ENCODE data around the gene EIF4A3. TPM values are rescaled to one million over a fixed set of nuclear protein-coding genes. Genes with fewer than 3 reads are reported as not detected.

The EIF4A3 gene
- total RNA-seq, 1 donor from 2014 or later, result 176 TPM

DNA sequence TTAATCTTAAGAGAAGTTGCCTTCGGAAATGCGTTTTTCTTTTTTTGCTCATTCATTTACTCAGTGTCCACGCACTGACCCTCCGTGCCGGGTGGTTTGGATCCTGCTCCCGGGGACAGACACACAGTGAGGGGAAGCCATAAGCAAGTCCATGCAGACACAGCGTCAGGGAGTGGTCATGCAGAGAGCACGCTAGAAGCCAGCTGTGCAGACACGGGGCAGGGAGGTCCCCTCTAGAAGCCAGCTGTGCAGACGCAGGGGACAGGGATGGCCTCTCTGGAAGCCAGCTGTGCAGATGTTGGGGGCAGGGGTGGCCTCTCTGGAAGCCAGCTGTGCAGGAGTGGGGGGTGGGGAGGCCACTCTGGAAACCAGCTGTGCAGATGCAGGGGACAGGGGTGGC lies 40.8 kb downstream of the EIF4A3 start:
- FAIRE-seq, result no peak
- TF ChIP-seq, protein P1, sequence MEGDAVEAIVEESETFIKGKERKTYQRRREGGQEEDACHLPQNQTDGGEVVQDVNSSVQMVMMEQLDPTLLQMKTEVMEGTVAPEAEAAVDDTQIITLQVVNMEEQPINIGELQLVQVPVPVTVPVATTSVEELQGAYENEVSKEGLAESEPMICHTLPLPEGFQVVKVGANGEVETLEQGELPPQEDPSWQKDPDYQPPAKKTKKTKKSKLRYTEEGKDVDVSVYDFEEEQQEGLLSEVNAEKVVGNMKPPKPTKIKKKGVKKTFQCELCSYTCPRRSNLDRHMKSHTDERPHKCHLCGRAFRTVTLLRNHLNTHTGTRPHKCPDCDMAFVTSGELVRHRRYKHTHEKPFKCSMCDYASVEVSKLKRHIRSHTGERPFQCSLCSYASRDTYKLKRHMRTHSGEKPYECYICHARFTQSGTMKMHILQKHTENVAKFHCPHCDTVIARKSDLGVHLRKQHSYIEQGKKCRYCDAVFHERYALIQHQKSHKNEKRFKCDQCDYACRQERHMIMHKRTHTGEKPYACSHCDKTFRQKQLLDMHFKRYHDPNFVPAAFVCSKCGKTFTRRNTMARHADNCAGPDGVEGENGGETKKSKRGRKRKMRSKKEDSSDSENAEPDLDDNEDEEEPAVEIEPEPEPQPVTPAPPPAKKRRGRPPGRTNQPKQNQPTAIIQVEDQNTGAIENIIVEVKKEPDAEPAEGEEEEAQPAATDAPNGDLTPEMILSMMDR (IDR thresholded peaks at IDR 0.05; ENCODE audit: insufficient read depth, low read length, severe bottlenecking), result no peak
- no peak overlapping the region for H3K4me3 ChIP-seq (ENCODE audit: low read depth, low read length)

DNA sequence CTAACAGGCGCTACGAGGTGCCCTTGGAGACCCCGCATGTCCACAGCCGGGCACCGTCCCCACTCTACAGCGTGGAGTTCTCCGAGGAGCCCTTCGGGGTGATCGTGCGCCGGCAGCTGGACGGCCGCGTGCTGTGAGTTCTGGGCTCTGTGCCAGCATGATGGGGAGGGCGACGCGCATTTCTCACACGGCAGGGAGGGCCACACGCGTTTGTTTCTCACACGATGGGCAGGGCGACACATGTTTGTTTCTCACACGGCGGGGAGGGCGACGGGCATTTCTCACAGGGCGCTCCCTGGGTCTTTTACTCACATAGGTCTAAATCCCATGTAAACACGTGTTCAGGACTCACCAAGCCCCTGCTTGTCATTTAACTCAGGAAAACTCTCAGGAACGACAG lies 41.2 kb downstream of the EIF4A3 start:
- Histone ChIP-seq H3K4me3 (ENCODE audit: low read depth, low read length) (no peak overlapping the region), H3K36me3 (ENCODE audit: control insufficient read depth, insufficient read depth, low read length) (no peaks in the 10 kb centered on the region), H3K27me3 (ENCODE audit: control insufficient read depth, insufficient read depth, low read length) (no peaks in the 10 kb centered on the region)
- TF ChIP-seq, protein P1 (IDR thresholded peaks at IDR 0.05; ENCODE audit: insufficient read depth, low read length, severe bottlenecking), result no peak
- DNase-seq (ENCODE audit: low read depth) (peak; percentile 17), FAIRE-seq (no peak)

More for the DNA sequence above, 40.8 kb downstream of the EIF4A3 start:
- DNase-seq (ENCODE audit: low read depth), result no peak
- no peaks in the 10 kb centered on the region for H3K36me3 ChIP-seq (ENCODE audit: control insufficient read depth, insufficient read depth, low read length)
- H3K27me3 ChIP-seq (ENCODE audit: control insufficient read depth, insufficient read depth, low read length), result no peaks in the 10 kb centered on the region

DNA sequence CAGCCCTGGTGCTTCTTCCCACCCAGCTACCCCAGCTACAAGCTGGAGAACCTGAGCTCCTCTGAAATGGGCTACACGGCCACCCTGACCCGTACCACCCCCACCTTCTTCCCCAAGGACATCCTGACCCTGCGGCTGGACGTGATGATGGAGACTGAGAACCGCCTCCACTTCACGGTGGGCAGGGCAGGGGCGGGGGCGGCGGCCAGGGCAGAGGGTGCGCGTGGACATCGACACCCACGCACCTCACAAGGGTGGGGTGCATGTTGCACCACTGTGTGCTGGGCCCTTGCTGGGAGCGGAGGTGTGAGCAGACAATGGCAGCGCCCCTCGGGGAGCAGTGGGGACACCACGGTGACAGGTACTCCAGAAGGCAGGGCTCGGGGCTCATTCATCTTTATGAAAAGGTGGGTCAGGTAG lies 42.0 kb downstream of the EIF4A3 start:
- Histone ChIP-seq H3K4me3 (ENCODE audit: low read depth, low read length) (no peak overlapping the region), H3K36me3 (ENCODE audit: control insufficient read depth, insufficient read depth, low read length) (no peaks in the 10 kb centered on the region), H3K27me3 (ENCODE audit: control insufficient read depth, insufficient read depth, low read length) (no peaks in the 10 kb centered on the region)
- FAIRE-seq (no peak), DNase-seq (ENCODE audit: low read depth) (no peak)
- TF ChIP-seq, protein P1 (IDR thresholded peaks at IDR 0.05; ENCODE audit: insufficient read depth, low read length, severe bottlenecking), result no peak

DNA sequence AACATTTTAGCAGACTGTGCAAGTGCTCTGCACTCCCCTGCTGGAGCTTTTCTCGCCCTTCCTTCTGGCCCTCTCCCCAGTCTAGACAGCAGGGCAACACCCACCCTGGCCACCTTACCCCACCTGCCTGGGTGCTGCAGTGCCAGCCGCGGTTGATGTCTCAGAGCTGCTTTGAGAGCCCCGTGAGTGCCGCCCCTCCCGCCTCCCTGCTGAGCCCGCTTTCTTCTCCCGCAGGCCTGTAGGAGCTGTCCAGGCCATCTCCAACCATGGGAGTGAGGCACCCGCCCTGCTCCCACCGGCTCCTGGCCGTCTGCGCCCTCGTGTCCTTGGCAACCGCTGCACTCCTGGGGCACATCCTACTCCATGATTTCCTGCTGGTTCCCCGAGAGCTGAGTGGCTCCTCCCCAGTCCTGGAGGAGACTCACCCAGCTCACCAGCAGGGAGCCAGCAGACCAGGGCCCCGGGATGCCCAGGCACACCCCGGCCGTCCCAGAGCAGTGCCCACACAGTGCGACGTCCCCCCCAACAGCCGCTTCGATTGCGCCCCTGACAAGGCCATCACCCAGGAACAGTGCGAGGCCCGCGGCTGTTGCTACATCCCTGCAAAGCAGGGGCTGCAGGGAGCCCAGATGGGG lies 42.5 kb downstream of the EIF4A3 start:
- H3K27me3 ChIP-seq (ENCODE audit: control insufficient read depth, insufficient read depth, low read length), result no peaks in the 10 kb centered on the region
- no peak overlapping the region for H3K4me3 ChIP-seq (ENCODE audit: low read depth, low read length)
- FAIRE-seq, result no peak
- DNase-seq (ENCODE audit: low read depth), result peak; percentile 28
- TF ChIP-seq, protein P1 (IDR thresholded peaks at IDR 0.05; ENCODE audit: insufficient read depth, low read length, severe bottlenecking), result no peak
- no peaks in the 10 kb centered on the region for H3K36me3 ChIP-seq (ENCODE audit: control insufficient read depth, insufficient read depth, low read length)

DNA sequence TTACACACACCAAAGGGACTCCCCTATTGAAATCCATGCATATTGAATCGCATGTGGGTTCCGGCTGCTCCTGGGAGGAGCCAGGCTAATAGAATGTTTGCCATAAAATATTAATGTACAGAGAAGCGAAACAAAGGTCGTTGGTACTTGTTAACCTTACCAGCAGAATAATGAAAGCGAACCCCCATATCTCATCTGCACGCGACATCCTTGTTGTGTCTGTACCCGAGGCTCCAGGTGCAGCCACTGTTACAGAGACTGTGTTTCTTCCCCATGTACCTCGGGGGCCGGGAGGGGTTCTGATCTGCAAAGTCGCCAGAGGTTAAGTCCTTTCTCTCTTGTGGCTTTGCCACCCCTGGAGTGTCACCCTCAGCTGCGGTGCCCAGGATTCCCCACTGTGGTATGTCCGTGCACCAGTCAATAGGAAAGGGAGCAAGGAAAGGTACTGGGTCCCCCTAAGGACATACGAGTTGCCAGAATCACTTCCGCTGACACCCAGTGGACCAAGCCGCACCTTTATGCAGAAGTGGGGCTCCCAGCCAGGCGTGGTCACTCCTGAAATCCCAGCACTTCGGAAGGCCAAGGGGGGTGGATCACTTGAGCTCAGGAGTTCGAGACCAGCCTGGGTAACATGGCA lies 43.4 kb downstream of the EIF4A3 start:
- Histone ChIP-seq H3K36me3 (ENCODE audit: control insufficient read depth, insufficient read depth, low read length) (no peaks in the 10 kb centered on the region), H3K4me3 (ENCODE audit: low read depth, low read length) (no peak overlapping the region), H3K27me3 (ENCODE audit: control insufficient read depth, insufficient read depth, low read length) (no peaks in the 10 kb centered on the region)
- no peak for FAIRE-seq
- no peak for DNase-seq (ENCODE audit: low read depth)
- TF ChIP-seq, protein P1 (IDR thresholded peaks at IDR 0.05; ENCODE audit: insufficient read depth, low read length, severe bottlenecking), result no peak
